H9 (cell line): ENCODE measurements around the gene USP5. TPM values are rescaled to one million over a fixed set of nuclear protein-coding genes. Genes with fewer than 3 reads are reported as not detected.

Source experiments
- DNase-seq: peaks from one replicate; pipeline ENCODE4 v3.0.0-alpha.2; 2017
- H2AFZ ChIP-seq: one replicate; pipeline ENCODE4 v1.6.1; 2013; ENCODE audit warnings: mild to moderate bottlenecking, low read length, control low read depth, moderate library complexity
- H2AK5ac ChIP-seq: 2 replicates; pipeline ENCODE4 v1.6.1; 2013; ENCODE audit warnings: low read length, control low read depth, mixed read lengths; ENCODE audit not compliant: insufficient read length
- H2BK120ac ChIP-seq: one replicate; pipeline ENCODE4 v1.6.1; 2013; ENCODE audit warnings: low read depth, mild to moderate bottlenecking, low read length, control low read depth, inconsistent platforms; ENCODE audit not compliant: poor library complexity, severe bottlenecking
- H2BK12ac ChIP-seq: 2 replicates; pipeline ENCODE4 v1.6.1; 2013; ENCODE audit warnings: low read length, control low read depth, mixed read lengths, low read depth; ENCODE audit not compliant: insufficient read length
- H2BK15ac ChIP-seq: 2 replicates; pipeline ENCODE4 v1.6.1; 2013; ENCODE audit warnings: low read depth, low read length, control low read depth
- H2BK20ac ChIP-seq: one replicate; pipeline ENCODE4 v1.6.1; 2013; ENCODE audit warnings: low read depth, mild to moderate bottlenecking, low read length, control low read depth, inconsistent platforms; ENCODE audit not compliant: poor library complexity, severe bottlenecking
- H2BK5ac ChIP-seq: 2 replicates; pipeline ENCODE4 v1.6.1; 2013; ENCODE audit warnings: low read length, control low read depth, mixed read lengths; ENCODE audit not compliant: insufficient read length
- H3K14ac ChIP-seq: 2 replicates; pipeline ENCODE4 v1.6.1; 2013; ENCODE audit warnings: low read length, control low read depth; ENCODE audit not compliant: insufficient read depth
- H3K18ac ChIP-seq: 2 replicates; pipeline ENCODE4 v1.6.1; 2013; ENCODE audit warnings: low read depth, mild to moderate bottlenecking, mixed read lengths, low read length, control low read depth; ENCODE audit not compliant: insufficient read length
- H3K23ac ChIP-seq: 2 replicates; pipeline ENCODE4 v1.6.1; 2013; ENCODE audit warnings: low read length, control low read depth, mixed read lengths, low read depth; ENCODE audit not compliant: insufficient read length
- H3K23me2 ChIP-seq: 2 replicates; pipeline ENCODE4 v1.6.1; 2013; ENCODE audit warnings: low read depth, mild to moderate bottlenecking, mixed read lengths, low read length, control low read depth; ENCODE audit not compliant: insufficient read length, poor library complexity, severe bottlenecking
- H3K27ac ChIP-seq: 2 replicates; pipeline ENCODE4 v1.5.1; 2013; ENCODE audit warnings: low read length, control low read depth, mixed read lengths, low read depth; ENCODE audit not compliant: insufficient read length
- H3K27me3 ChIP-seq: 2 replicates; pipeline ENCODE4 v1.6.1; 2013; ENCODE audit warnings: low read length, control low read depth, inconsistent platforms; ENCODE audit not compliant: insufficient read depth
- H3K4ac ChIP-seq: 2 replicates; pipeline ENCODE4 v1.6.1; 2013; ENCODE audit warnings: low read depth, mild to moderate bottlenecking, control low read depth, inconsistent platforms, low read length, moderate library complexity
- H3K4me1 ChIP-seq: 2 replicates; pipeline ENCODE4 v1.6.1; 2013; ENCODE audit warnings: low read length, control low read depth, inconsistent platforms; ENCODE audit not compliant: insufficient read depth
- H3K4me2 ChIP-seq: 2 replicates; pipeline ENCODE4 v1.6.1; 2013; ENCODE audit warnings: low read length, control low read depth, mixed read lengths; ENCODE audit not compliant: insufficient read length, insufficient read depth
- H3K56ac ChIP-seq: 2 replicates; pipeline ENCODE4 v1.6.1; 2013; ENCODE audit warnings: low read depth, mild to moderate bottlenecking, mixed read lengths, low read length, control low read depth; ENCODE audit not compliant: insufficient read length
- H3K79me1 ChIP-seq: 2 replicates; pipeline ENCODE4 v1.6.1; 2013; ENCODE audit warnings: low read depth, mild to moderate bottlenecking, moderate library complexity, low read length, control low read depth, inconsistent platforms; ENCODE audit not compliant: insufficient read depth, poor library complexity, severe bottlenecking
- H3K79me2 ChIP-seq: 2 replicates; pipeline ENCODE4 v1.6.1; 2013; ENCODE audit warnings: low read length, control low read depth, inconsistent platforms; ENCODE audit not compliant: insufficient read depth
- H3K9ac ChIP-seq: 2 replicates; pipeline ENCODE4 v1.6.1; 2013; ENCODE audit warnings: low read length, control low read depth, mixed read lengths; ENCODE audit not compliant: insufficient read length; ENCODE audit errors: extremely low read depth
- H3K9me3 ChIP-seq: one replicate; pipeline ENCODE4 v1.6.1; 2013; ENCODE audit warnings: low read depth, low read length, inconsistent platforms; ENCODE audit not compliant: control insufficient read depth
- H3T11ph ChIP-seq: one replicate; pipeline ENCODE4 v1.6.1; 2013; ENCODE audit warnings: mild to moderate bottlenecking, low read length, control low read depth, inconsistent platforms
- H4K20me1 ChIP-seq: one replicate; pipeline ENCODE4 v1.6.1; 2013; ENCODE audit not compliant: control insufficient read depth, insufficient read length, insufficient read depth
- H4K5ac ChIP-seq: 2 replicates; pipeline ENCODE4 v1.6.1; 2013; ENCODE audit warnings: low read depth, mild to moderate bottlenecking, mixed read lengths, low read length, control low read depth; ENCODE audit not compliant: insufficient read length
- H4K8ac ChIP-seq: replicated peaks from 2 replicates; pipeline ENCODE4 v1.6.1; 2013; ENCODE audit warnings: low read length, control low read depth, mixed read lengths, low read depth; ENCODE audit not compliant: insufficient read length
- H4K91ac ChIP-seq: 2 replicates; pipeline ENCODE4 v1.6.1; 2013; ENCODE audit warnings: low read depth, mild to moderate bottlenecking, moderate library complexity, mixed read lengths, low read length, control low read depth; ENCODE audit not compliant: insufficient read length
- H3K27ac Mint-ChIP-seq, 3 experiments: 2 replicates in 2 of 3; 3 replicates in 1 of 3; pipeline ENCODE4 v1.8.0; 2020 to 2021; ENCODE audit warnings: mixed read lengths in 3 of 3, mild to moderate bottlenecking in 1 of 3, moderate library complexity in 1 of 3
- H3K27me3 Mint-ChIP-seq: 2 replicates; pipeline ENCODE4 v1.8.0; 2021; ENCODE audit warnings: low read depth, mild to moderate bottlenecking, moderate library complexity, mixed read lengths
- H3K36me3 Mint-ChIP-seq, 3 experiments: 2 replicates in 2 of 3; 3 replicates in 1 of 3; pipeline ENCODE4 v1.8.0; 2020 to 2021; ENCODE audit warnings: low read depth in 3 of 3, mixed read lengths in 3 of 3; ENCODE audit not compliant: insufficient read depth in 1 of 3
- H3K4me1 Mint-ChIP-seq, 2 experiments: 2 replicates each; pipeline ENCODE4 v1.8.0; 2020; ENCODE audit warnings: mixed read lengths in 2 of 2
- H3K4me3 Mint-ChIP-seq, 2 experiments: 2 replicates in 1 of 2; 3 replicates in 1 of 2; pipeline ENCODE4 v1.8.0; 2020 to 2021; ENCODE audit warnings: mild to moderate bottlenecking in 2 of 2, mixed read lengths in 2 of 2, moderate library complexity in 1 of 2
- H3K9me3 Mint-ChIP-seq, 2 experiments: 2 replicates in 1 of 2; 3 replicates in 1 of 2; pipeline ENCODE4 v1.8.0; 2020; ENCODE audit warnings: mild to moderate bottlenecking in 2 of 2, mixed read lengths in 2 of 2, moderate library complexity in 1 of 2
- CTCF ChIP-seq: fragments of 200-600 bp; sonication (generic); conservative IDR thresholded peaks from 3 replicates; pipeline ENCODE4 v1.8.0; 2021; ENCODE audit warnings: antibody characterized with exemption, mild to moderate bottlenecking
- WGBS: extraction: QIAGEN DNeasy Blood & Tissue Kit; methylation state at CpG from one replicate; pipeline ENCODE4 v1.1.7; 2013; ENCODE audit warnings: missing lambda C conversion rate, low lambda C conversion rate, mixed read lengths; ENCODE audit not compliant: insufficient read length; ENCODE audit errors: extremely low coverage; 5-methylcytosine and 5-hydroxymethylcytosine counted together
- total RNA-seq: library from RNA; stranded (reverse); gene quantifications from 2 replicates; pipeline ENCODE4 v1.2.1, GENCODE V29; 2021

Gene USP5
- total RNA-seq, 1 experiment from 2014 or later = 143 TPM

- Histone ChIP-seq H2AK5ac (no peak overlapping the region), H2AFZ (no peak overlapping the region), H3K27ac (no peak overlapping the region), H2BK120ac (no peak overlapping the region), H3T11ph (no peak overlapping the region), H4K91ac (no peak overlapping the region), H4K20me1 (peaks cover 4% of the 10 kb centered on the region), H3K18ac (no peak overlapping the region), H4K5ac (no peak overlapping the region), H3K9me3 (no peaks in the 10 kb centered on the region), H3K4me1 (peaks cover 3% of the 10 kb centered on the region; the same call in 1 of the 2 replicates), H3K9ac (no peak overlapping the region), H2BK15ac (no peak overlapping the region), H2BK5ac (no peak overlapping the region), H3K27me3 (no peaks in the 10 kb centered on the region), H2BK20ac (no peak overlapping the region), H3K14ac (no peak overlapping the region), H3K4me2 (peak overlapping the region; percentile 80), H4K8ac (no peak overlapping the region), H3K79me2 (peaks cover 2% of the 10 kb centered on the region; the same call in 1 of the 2 replicates), H3K23ac (no peak overlapping the region), H3K56ac (no peak overlapping the region), H3K79me1 (no peaks in the 10 kb centered on the region), H3K4ac (no peak overlapping the region), H3K23me2 (peaks cover 13% of the 10 kb centered on the region), H2BK12ac (no peak overlapping the region)
- Mint-ChIP-seq H3K27ac (0 out of 7 replicates have a peak overlapping the region, but pooled peaks of 2 of the 3 experiments have one; percentile 52 to 68), H3K9me3 (no peaks in the 10 kb centered on the region), H3K4me3 (peak overlapping the region; percentile 97 to 99; a peak in 4 of 5 replicates), H3K4me1 (peaks cover 18 to 37% of the 10 kb centered on the region in 2 experiments), H3K27me3 (peaks cover 3% of the 10 kb centered on the region), H3K36me3 (peaks cover 32 to 47% (median 46%) of the 10 kb centered on the region in 3 experiments)
- no CpG with 5 or more reads among the region's 11 CpGs for WGBS
- no peak for TF ChIP-seq CTCF
- DNase-seq = no peak
These were observed 21.6 kb upstream of the USP5 start for GRCh38 chr12:6830286-6830890.
